ENCODE measurements around the gene PCDHGA4. TPM values are rescaled to one million over a fixed set of nuclear protein-coding genes. Genes with fewer than 3 reads are reported as not detected.
A peak's percentile ranks its signal among the peaks of the same experiment; 100 is the strongest.

PCDHGA4 gene
- total and polyA plus RNA-seq, 4 donors = 0.35 to 7.0 (median 2.5) TPM

DNA sequence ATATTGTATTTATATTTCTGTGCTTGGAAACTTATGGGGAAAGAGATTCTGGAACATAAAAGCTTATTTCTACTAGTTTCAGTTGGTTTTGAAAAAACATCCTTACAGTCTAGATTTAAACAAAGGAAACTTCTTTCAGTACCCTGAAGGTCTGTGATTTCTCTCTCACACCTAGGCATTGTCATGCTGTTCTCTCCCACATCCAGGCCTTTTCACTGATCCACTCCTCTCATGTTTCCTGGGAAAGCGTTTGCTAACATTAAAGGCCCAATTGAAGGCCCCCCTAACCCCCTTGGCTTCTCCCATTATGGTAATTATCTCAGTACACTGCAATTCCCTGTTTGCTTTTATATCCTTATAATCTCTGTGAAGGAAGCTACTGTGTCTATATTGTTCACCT lies 12.0 kb upstream of the PCDHGA4 start:
- Histone ChIP-seq H3K9me3 (ENCODE audit: control insufficient read depth in 4 of 4, insufficient read depth in 3 of 4, low read length in 3 of 4) (peaks cover under 1 to 55% (median 26%) of the 10 kb centered on the region in 4 donors), H3K4me3 (no peak overlapping the region), H3K9ac (ENCODE audit: insufficient read depth in 1 of 2, low read length in 2 of 2) (no peak overlapping the region)

DNA sequence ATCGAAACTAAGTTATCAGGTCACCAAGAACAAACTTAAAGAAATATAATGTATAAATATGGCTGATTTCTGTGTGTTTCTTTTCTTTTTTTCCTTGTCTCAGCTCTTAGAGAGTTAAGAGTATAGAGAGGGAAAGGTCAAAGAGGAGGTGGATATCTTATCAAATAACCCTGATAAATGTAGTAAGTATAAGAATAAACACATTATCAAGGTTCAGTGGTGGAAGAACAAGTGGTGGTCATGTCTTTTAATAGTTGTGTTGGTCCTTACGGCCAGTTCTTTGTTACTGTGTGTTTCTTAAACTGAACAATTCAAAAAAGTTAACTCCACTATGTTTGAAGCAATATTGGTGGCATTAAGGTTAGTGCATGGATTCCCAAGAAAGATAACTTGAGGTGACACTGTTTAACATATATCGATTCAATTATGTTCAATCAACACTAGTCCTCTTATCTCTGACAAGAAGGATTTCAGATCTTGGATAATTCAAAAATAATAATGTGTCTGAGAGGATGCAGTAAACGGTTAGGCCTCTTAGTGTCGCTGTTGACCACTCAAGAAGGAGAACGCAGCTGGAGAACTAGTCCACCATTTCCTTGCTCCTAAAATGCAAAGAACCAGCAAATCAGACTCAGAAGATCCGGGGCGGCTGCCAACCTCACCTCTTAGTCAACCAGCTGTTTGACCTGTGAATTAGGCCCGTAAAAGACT lies 11.4 kb upstream of the PCDHGA4 start, which contains the start of gene PCDHGA3:
Gene PCDHGA3 (plus strand): TSS at position 588 of the 711 bp plus-strand sequence. CDS start 205 bp downstream, outside the sequence.
- Histone ChIP-seq H3K27me3 (ENCODE audit: control insufficient read depth in 3 of 3, insufficient read depth in 3 of 3, low read length in 2 of 3) (no peaks in the 10 kb centered on the region), H3K9ac (ENCODE audit: insufficient read depth in 1 of 2, low read length in 2 of 2) (no peak within 1 kb of the TSS), H3K4me3 (no peak within 1 kb of the TSS), H3K4me1 (ENCODE audit: control insufficient read depth in 5 of 5, insufficient read depth in 5 of 5, low read length in 5 of 5) (no peaks in the 10 kb centered on the region), H3K27ac (ENCODE audit: low read depth in 1 of 2, low read length in 1 of 2) (peak within 1 kb of the TSS in 1 of 2 donors; percentile 80), H3K36me3 (ENCODE audit: control insufficient read depth in 4 of 4, insufficient read depth in 4 of 4, low read length in 4 of 4) (no peaks in the 10 kb centered on the region), H3K9me3 (ENCODE audit: control insufficient read depth in 4 of 4, insufficient read depth in 3 of 4, low read length in 3 of 4) (peaks cover 0 to 54% (median 24%) of the 10 kb centered on the region in 4 donors)
- 23 to 25% methylated on average over 9 of the region's 9 CpGs for WGBS, 2 donors
- DNase-seq = peak in 2 of 3 donors; percentile 34 to 40
- no peak for TF ChIP-seq CTCF (IDR thresholded peaks at IDR 0.05; ENCODE audit: control extremely low read depth, extremely low read depth)
- ATAC-seq (ENCODE audit: insufficient read depth, low FRiP score) = no peak

More for the DNA sequence above, 12.0 kb upstream of the PCDHGA4 start:
- Histone ChIP-seq H3K4me1 (ENCODE audit: control insufficient read depth in 5 of 5, insufficient read depth in 5 of 5, low read length in 5 of 5) (no peaks in the 10 kb centered on the region), H3K36me3 (ENCODE audit: control insufficient read depth in 4 of 4, insufficient read depth in 4 of 4, low read length in 4 of 4) (no peaks in the 10 kb centered on the region), H3K27me3 (ENCODE audit: control insufficient read depth in 3 of 3, insufficient read depth in 3 of 3, low read length in 2 of 3) (no peaks in the 10 kb centered on the region), H3K27ac (ENCODE audit: low read depth in 1 of 2, low read length in 1 of 2) (no peak overlapping the region)
- ATAC-seq (ENCODE audit: insufficient read depth, low FRiP score) (no peak), DNase-seq (no peak)
- 14 to 19% methylated on average over 1 of the region's 1 CpG for WGBS, 2 donors
- TF ChIP-seq CTCF (IDR thresholded peaks at IDR 0.05; ENCODE audit: control extremely low read depth, extremely low read depth) = no peak

DNA sequence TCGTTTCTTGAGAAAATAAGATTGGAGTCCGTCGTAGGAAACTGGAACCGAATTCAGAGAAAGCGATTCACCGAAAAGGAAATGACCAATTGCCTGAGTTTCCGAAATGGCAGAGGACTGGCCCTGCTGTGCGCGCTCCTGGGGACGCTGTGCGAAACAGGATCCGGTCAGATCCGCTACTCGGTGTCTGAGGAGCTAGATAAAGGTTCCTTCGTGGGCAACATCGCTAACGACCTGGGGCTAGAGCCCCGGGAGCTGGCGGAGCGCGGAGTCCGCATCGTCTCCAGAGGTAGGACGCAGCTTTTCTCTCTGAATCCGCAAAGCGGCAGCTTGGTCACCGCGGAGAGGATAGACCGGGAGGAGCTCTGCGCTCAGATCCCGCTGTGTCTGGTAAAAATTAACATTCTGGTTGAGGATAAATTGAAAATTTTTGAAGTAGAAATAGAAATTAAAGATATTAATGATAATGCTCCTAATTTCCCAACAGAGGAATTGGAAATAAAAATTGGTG lies 10.8 kb upstream of the PCDHGA4 start:
- no peak overlapping the region for H3K9ac ChIP-seq (ENCODE audit: insufficient read depth in 1 of 2, low read length in 2 of 2)
- no peak for TF ChIP-seq CTCF (IDR thresholded peaks at IDR 0.05; ENCODE audit: control extremely low read depth, extremely low read depth)
- no peak for DNase-seq
- ATAC-seq (ENCODE audit: insufficient read depth, low FRiP score) = no peak
- 24 to 30% methylated on average over 31 of the region's 31 CpGs for WGBS, 2 donors
- no peaks in the 10 kb centered on the region for H3K4me1 ChIP-seq (ENCODE audit: control insufficient read depth in 5 of 5, insufficient read depth in 5 of 5, low read length in 5 of 5)
- H3K27ac ChIP-seq (ENCODE audit: low read depth in 1 of 2, low read length in 1 of 2) = peak overlapping the region in 1 of 2 donors; percentile 80
- H3K9me3 ChIP-seq (ENCODE audit: control insufficient read depth in 4 of 4, insufficient read depth in 3 of 4, low read length in 3 of 4) = peaks cover 0 to 50% (median 24%) of the 10 kb centered on the region in 4 donors
- no peak overlapping the region for H3K4me3 ChIP-seq
- no peaks in the 10 kb centered on the region for H3K27me3 ChIP-seq (ENCODE audit: control insufficient read depth in 3 of 3, insufficient read depth in 3 of 3, low read length in 2 of 3)
- H3K36me3 ChIP-seq (ENCODE audit: control insufficient read depth in 4 of 4, insufficient read depth in 4 of 4, low read length in 4 of 4) = no peaks in the 10 kb centered on the region
